ENCODE measurements around the gene CRNN. TPM values are rescaled to one million over a fixed set of nuclear protein-coding genes. Genes with fewer than 3 reads are reported as not detected.

The CRNN gene
- total RNA-seq, 1 experiment from 2014 or later = not detected

DNA sequence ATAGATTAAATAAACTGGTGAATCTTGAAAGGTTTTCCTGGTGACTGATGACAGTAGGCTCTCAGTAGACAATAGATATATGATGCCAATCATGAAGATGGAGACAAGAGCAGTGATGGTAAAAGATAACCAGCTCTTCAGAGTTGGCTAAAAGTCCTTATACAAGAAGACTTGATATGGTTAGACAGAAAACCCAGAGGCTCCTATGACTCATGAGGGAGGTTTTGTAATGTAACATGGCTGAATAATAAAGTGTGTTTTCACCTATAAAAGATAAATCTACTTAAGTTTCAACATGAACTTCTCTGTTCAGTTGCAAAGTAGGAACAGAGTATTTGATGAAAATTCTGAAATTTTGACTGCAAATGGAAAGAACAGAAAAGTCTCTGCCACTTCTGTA, 12.7 kb upstream of the CRNN start:
- no peaks in the 10 kb centered on the region for H3K23me2 ChIP-seq (ENCODE audit: insufficient read length, low read depth, low read length, poor library complexity, severe bottlenecking)
- no peak overlapping the region for H3T11ph ChIP-seq (ENCODE audit: low read length)
- H3K79me1 ChIP-seq (ENCODE audit: insufficient read depth, low read depth, low read length, poor library complexity, severe bottlenecking) = no peaks in the 10 kb centered on the region
- no peak overlapping the region for H3K4ac ChIP-seq (ENCODE audit: low read depth, low read length)
- no peak overlapping the region for H4K91ac ChIP-seq (ENCODE audit: insufficient read length, low read depth, low read length)
- H3K18ac ChIP-seq (ENCODE audit: insufficient read length, low read depth, low read length) = no peak overlapping the region
- no peak overlapping the region for H3K9ac ChIP-seq (ENCODE audit: extremely low read depth, insufficient read length, low read length)
- TF ChIP-seq, protein P1, sequence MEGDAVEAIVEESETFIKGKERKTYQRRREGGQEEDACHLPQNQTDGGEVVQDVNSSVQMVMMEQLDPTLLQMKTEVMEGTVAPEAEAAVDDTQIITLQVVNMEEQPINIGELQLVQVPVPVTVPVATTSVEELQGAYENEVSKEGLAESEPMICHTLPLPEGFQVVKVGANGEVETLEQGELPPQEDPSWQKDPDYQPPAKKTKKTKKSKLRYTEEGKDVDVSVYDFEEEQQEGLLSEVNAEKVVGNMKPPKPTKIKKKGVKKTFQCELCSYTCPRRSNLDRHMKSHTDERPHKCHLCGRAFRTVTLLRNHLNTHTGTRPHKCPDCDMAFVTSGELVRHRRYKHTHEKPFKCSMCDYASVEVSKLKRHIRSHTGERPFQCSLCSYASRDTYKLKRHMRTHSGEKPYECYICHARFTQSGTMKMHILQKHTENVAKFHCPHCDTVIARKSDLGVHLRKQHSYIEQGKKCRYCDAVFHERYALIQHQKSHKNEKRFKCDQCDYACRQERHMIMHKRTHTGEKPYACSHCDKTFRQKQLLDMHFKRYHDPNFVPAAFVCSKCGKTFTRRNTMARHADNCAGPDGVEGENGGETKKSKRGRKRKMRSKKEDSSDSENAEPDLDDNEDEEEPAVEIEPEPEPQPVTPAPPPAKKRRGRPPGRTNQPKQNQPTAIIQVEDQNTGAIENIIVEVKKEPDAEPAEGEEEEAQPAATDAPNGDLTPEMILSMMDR (conservative IDR thresholded peaks at IDR 0.05) = no peak
- no peak overlapping the region for H2BK5ac ChIP-seq (ENCODE audit: insufficient read length, low read length)
- H2BK15ac ChIP-seq (ENCODE audit: low read depth, low read length) = no peak overlapping the region
- no peak overlapping the region for H3K27ac Mint-ChIP-seq
- no peaks in the 10 kb centered on the region for H3K27me3 Mint-ChIP-seq (ENCODE audit: low read depth)
- no peak overlapping the region for H2BK20ac ChIP-seq (ENCODE audit: low read depth, low read length, poor library complexity, severe bottlenecking)
- H2BK12ac ChIP-seq (ENCODE audit: insufficient read length, low read depth, low read length) = no peak overlapping the region
- H3K23ac ChIP-seq (ENCODE audit: insufficient read length, low read depth, low read length) = no peak overlapping the region
- no peak overlapping the region for H4K5ac ChIP-seq (ENCODE audit: insufficient read length, low read depth, low read length)
- H3K9me3 ChIP-seq (ENCODE audit: control insufficient read depth, low read depth, low read length) = peaks cover 70% of the 10 kb centered on the region
- H3K27ac ChIP-seq (ENCODE audit: insufficient read length, low read depth, low read length) = no peak overlapping the region
- no peaks in the 10 kb centered on the region for H3K79me2 ChIP-seq (ENCODE audit: insufficient read depth, low read length)
- H2BK120ac ChIP-seq (ENCODE audit: low read depth, low read length, poor library complexity, severe bottlenecking) = no peak overlapping the region
- no peaks in the 10 kb centered on the region for H3K4me1 Mint-ChIP-seq
- H2AFZ ChIP-seq (ENCODE audit: low read length) = no peak overlapping the region
- H4K8ac ChIP-seq (replicated peaks; ENCODE audit: insufficient read length, low read depth, low read length) = no peak overlapping the region
- peaks cover 84 to 85% of the 10 kb centered on the region in 2 experiments for H3K9me3 Mint-ChIP-seq
- H2AK5ac ChIP-seq (ENCODE audit: insufficient read length, low read length) = no peak overlapping the region
- H3K36me3 Mint-ChIP-seq (ENCODE audit: insufficient read depth in 1 of 3, low read depth in 3 of 3) = peaks cover 6 to 16% (median 7%) of the 10 kb centered on the region in 3 experiments; a peak in 5 of 7 replicates
- DNase-seq = no peak
- no peak overlapping the region for H3K4me2 ChIP-seq (ENCODE audit: insufficient read depth, insufficient read length, low read length)
- H3K27me3 ChIP-seq (ENCODE audit: insufficient read depth, low read length) = no peaks in the 10 kb centered on the region
- H3K14ac ChIP-seq (ENCODE audit: insufficient read depth, low read length) = no peak overlapping the region
- no peak overlapping the region for H3K4me3 Mint-ChIP-seq
- no peaks in the 10 kb centered on the region for H3K4me1 ChIP-seq (ENCODE audit: insufficient read depth, low read length)
- H3K56ac ChIP-seq (ENCODE audit: insufficient read length, low read depth, low read length) = no peak overlapping the region
- no peaks in the 10 kb centered on the region for H4K20me1 ChIP-seq (ENCODE audit: control insufficient read depth, insufficient read depth, insufficient read length)

Measured in H9 (cell line).